A549 (cell line): ENCODE data around the gene SLC4A7. TPM values are rescaled to one million over a fixed set of nuclear protein-coding genes. Genes with fewer than 3 reads are reported as not detected.

Experiments
- ATAC-seq, 2 experiments: fragments of 200-7000 bp in 1 of 2; fragments of >200 bp in 1 of 2; cut with Nextera tagmentation in 1 of 2; cut with Tn5 transposase in 1 of 2; 3 replicates each; pipeline versions ENCODE4 v1.8.0 to v1.9.1; 2018 to 2020; ENCODE audit warnings: mild to moderate bottlenecking in 1 of 2, moderate library complexity in 1 of 2
- CTCF ChIA-PET: fragments of 300-600 bp; sonication (Branson Sonifier 250); formaldehyde crosslinking; extraction: SDS; loops from one replicate; lab custom pipeline; 2021; ENCODE audit warnings: antibody characterized with exemption, inconsistent platforms; lab: Yijun Ruan, JAX
- POLR2A ChIA-PET: fragments of 350-600 bp; formaldehyde crosslinking; extraction: SDS; loops from one replicate; lab custom pipeline; 2021; ENCODE audit warnings: antibody characterized with exemption, inconsistent platforms; lab: Yijun Ruan, JAX
- DNase-seq, 2 experiments: peaks; one replicate each; pipeline versions ENCODE4 v3.0.0 to v3.0.0-alpha.2; 2011 to 2016; ENCODE audit warnings: low read depth in 1 of 2, low spot score in 1 of 2
- FAIRE-seq: peaks from 2 replicates; lab custom pipeline; 2011; peaks lifted over from hg19 to GRCh38; lab: Jason Lieb, UNC
- H3K27ac ChIP-seq, 2 experiments: fragments of >200 bp; sonication (Bioruptor Twin); formaldehyde crosslinking; 3 replicates each; pipeline ENCODE4 v1.5.1; 2016 to 2017
- H3K4me1 ChIP-seq: fragments of >200 bp; sonication (Bioruptor Twin); formaldehyde crosslinking; 3 replicates; pipeline ENCODE4 v1.6.1; 2016
- H3K4me2 ChIP-seq: fragments of >200 bp; sonication (Bioruptor Twin); formaldehyde crosslinking; 3 replicates; pipeline ENCODE4 v1.6.1; 2016
- H3K4me3 ChIP-seq: fragments of >200 bp; sonication (Bioruptor Twin); formaldehyde crosslinking; 3 replicates; pipeline ENCODE4 v1.5.1; 2016
- H3K9me3 ChIP-seq: fragments of >200 bp; sonication (Bioruptor Twin); formaldehyde crosslinking; 3 replicates; pipeline ENCODE4 v1.6.1; 2016
- BHLHE40 ChIP-seq: IDR thresholded peaks from 2 replicates; pipeline ENCODE4 v1.6.1; 2012; ENCODE audit warnings: low read depth, low read length, inconsistent platforms
- CBX8 ChIP-seq: fragments of 200-600 bp; sonication (generic); IDR thresholded peaks from 2 replicates; pipeline ENCODE4 v1.6.1; 2016
- CHD4 ChIP-seq: fragments of 200-600 bp; sonication (generic); IDR thresholded peaks from 2 replicates; pipeline ENCODE4 v1.6.1; 2016; ENCODE audit warnings: antibody characterized with exemption, mild to moderate bottlenecking, borderline replicate concordance
- EHF ChIP-seq: fragments of 250-450 bp; sonication (Bioruptor Pico); IDR thresholded peaks from 2 replicates; pipeline ENCODE4 v1.5.0; 2020; ENCODE audit warnings: mild to moderate bottlenecking
- ESRRA ChIP-seq: fragments of 150-350 bp; IDR thresholded peaks from 2 replicates; pipeline ENCODE4 v1.6.1; 2014; ENCODE audit warnings: mild to moderate bottlenecking, low read length, borderline replicate concordance
- FOSB ChIP-seq: fragments of 250-450 bp; sonication (Bioruptor Pico); IDR thresholded peaks from 2 replicates; pipeline ENCODE4 v1.5.0; 2020; ENCODE audit warnings: mild to moderate bottlenecking, moderate library complexity
- HEYL ChIP-seq: fragments of 250-450 bp; sonication (Bioruptor Pico); IDR thresholded peaks from 2 replicates; pipeline ENCODE4 v1.8.0; 2021; ENCODE audit warnings: mild to moderate bottlenecking, moderate library complexity
- HMGXB4 ChIP-seq: fragments of 250-450 bp; sonication (Bioruptor Pico); IDR thresholded peaks from 2 replicates; pipeline ENCODE4 v1.5.0; 2021; ENCODE audit warnings: mild to moderate bottlenecking, moderate library complexity, borderline replicate concordance
- HOXA7 ChIP-seq: fragments of 250-450 bp; sonication (Bioruptor Pico); IDR thresholded peaks from 2 replicates; pipeline ENCODE4 v1.5.0; 2020; ENCODE audit warnings: mild to moderate bottlenecking, moderate library complexity
- HOXB13 ChIP-seq: fragments of 250-450 bp; sonication (Bioruptor Pico); IDR thresholded peaks from 2 replicates; pipeline ENCODE4 v1.5.0; 2020; ENCODE audit warnings: low read depth, mild to moderate bottlenecking, moderate library complexity
- JUNB ChIP-seq: fragments of >200 bp; sonication (Bioruptor Twin); formaldehyde crosslinking; IDR thresholded peaks from 2 replicates; pipeline ENCODE4 v1.6.1; 2016
- KDM1A ChIP-seq: fragments of 200-600 bp; sonication (generic); IDR thresholded peaks from 2 replicates; pipeline ENCODE4 v1.6.1; 2016; ENCODE audit warnings: low read depth, mild to moderate bottlenecking
- KDM5A ChIP-seq: fragments of 200-600 bp; sonication (generic); IDR thresholded peaks from 2 replicates; pipeline ENCODE4 v1.6.1; 2016; ENCODE audit warnings: antibody characterized with exemption, mild to moderate bottlenecking
- MAFK ChIP-seq: fragments of 450-650 bp; IDR thresholded peaks from 2 replicates; pipeline ENCODE4 v1.6.1; 2014; ENCODE audit not compliant: partially characterized antibody
- MAX ChIP-seq: IDR thresholded peaks from 2 replicates; pipeline ENCODE4 v1.6.1; 2012
- MAZ ChIP-seq: fragments of 150-350 bp; IDR thresholded peaks from 2 replicates; pipeline ENCODE4 v1.6.1; 2014; ENCODE audit warnings: antibody characterized with exemption, low read depth, low read length, borderline replicate concordance
- NFE2L2 ChIP-seq: fragments of 150-350 bp; conservative IDR thresholded peaks from 2 replicates; pipeline ENCODE4 v1.6.1; 2014; ENCODE audit warnings: low read length
- NPAS2 ChIP-seq: fragments of 250-450 bp; sonication (Bioruptor Pico); IDR thresholded peaks from 2 replicates; pipeline ENCODE4 v1.8.0; 2022; ENCODE audit warnings: mild to moderate bottlenecking, moderate library complexity, borderline replicate concordance
- PHF8 ChIP-seq: fragments of 200-600 bp; sonication (generic); IDR thresholded peaks from 2 replicates; pipeline ENCODE4 v1.6.1; 2016; ENCODE audit warnings: low read depth, mild to moderate bottlenecking, antibody characterized with exemption, moderate library complexity, borderline replicate concordance
- POLR2A ChIP-seq: IDR thresholded peaks from 2 replicates; pipeline ENCODE4 v1.6.1; 2012; ENCODE audit warnings: mild to moderate bottlenecking, low read length
- POLR2AphosphoS2 ChIP-seq: conservative IDR thresholded peaks from 2 replicates; pipeline ENCODE4 v1.6.1; 2012; ENCODE audit warnings: low read length, improper control_type of control experiment, inconsistent platforms
- RAD21 ChIP-seq, 2 experiments: fragments of >200 bp in 1 of 2; sonication (Bioruptor Twin) in 1 of 2; formaldehyde crosslinking in 1 of 2; IDR thresholded peaks in 1 of 2; conservative IDR thresholded peaks in 1 of 2; 2 replicates in 1 of 2; 3 replicates in 1 of 2; pipeline ENCODE4 v1.6.1; 2012 to 2018; ENCODE audit warnings: inconsistent platforms in 1 of 2
- RARB ChIP-seq: fragments of 250-450 bp; sonication (Bioruptor Pico); IDR thresholded peaks from 2 replicates; pipeline ENCODE4 v1.8.0; 2021; ENCODE audit warnings: mild to moderate bottlenecking, moderate library complexity
- RNF2 ChIP-seq: fragments of 200-600 bp; sonication (generic); IDR thresholded peaks from 2 replicates; pipeline ENCODE4 v1.6.1; 2016; ENCODE audit warnings: low read depth, mild to moderate bottlenecking, antibody characterized with exemption, moderate library complexity, borderline replicate concordance
- SMC3 ChIP-seq: fragments of >200 bp; sonication (Bioruptor Twin); formaldehyde crosslinking; IDR thresholded peaks from 3 replicates; pipeline ENCODE4 v1.6.1; 2018; ENCODE audit warnings: inconsistent platforms
- TFCP2L1 ChIP-seq: fragments of 250-450 bp; sonication (Bioruptor Pico); IDR thresholded peaks from 2 replicates; pipeline ENCODE4 v1.5.0; 2021; ENCODE audit warnings: mild to moderate bottlenecking
- TP53 ChIP-seq: fragments of 250-450 bp; sonication (Bioruptor Pico); IDR thresholded peaks from 2 replicates; pipeline ENCODE4 v1.5.0; 2021; ENCODE audit warnings: mild to moderate bottlenecking, moderate library complexity
- ZC3H11A ChIP-seq: fragments of 450-650 bp; IDR thresholded peaks from 2 replicates; pipeline ENCODE4 v1.6.1; 2014; ENCODE audit warnings: antibody characterized with exemption, mild to moderate bottlenecking
- ZSCAN20 ChIP-seq: fragments of 250-450 bp; sonication (Bioruptor Pico); IDR thresholded peaks from 2 replicates; pipeline ENCODE4 v1.8.0; 2022; ENCODE audit warnings: mild to moderate bottlenecking, moderate library complexity
- WGBS: methylation state at CpG from one replicate; pipeline ENCODE4 v1.1.6; 2017; ENCODE audit errors: missing lambda C conversion rate; 5-methylcytosine and 5-hydroxymethylcytosine counted together
- polyA plus RNA-seq, 4 experiments: library from polyadenylated mRNA; depleted of rRNA in 3 of 4; stranded (reverse); fragments of >200 nt; fragmentation: RNase III in 1 of 4; extraction: RNeasy Plus Mini Kit Qiagen cat#74134 plus additional on column Dnase treatment in 1 of 4; gene quantifications; 2 replicates in 3 of 4; 3 replicates in 1 of 4; pipeline ENCODE4 v1.2.3, GENCODE V29; 2011 to 2017
- TF ChIP-seq, protein P1 (sequence below): fragments of >200 bp; sonication (Bioruptor Twin); formaldehyde crosslinking; IDR thresholded peaks from 3 replicates; pipeline ENCODE4 v1.5.1; 2016
- TF ChIP-seq, protein P2 (sequence below): fragments of >200 bp; sonication (Bioruptor Twin); formaldehyde crosslinking; IDR thresholded peaks from 2 replicates; pipeline ENCODE4 v1.6.1; 2016
- TF ChIP-seq, protein P3 (sequence below): fragments of 250-450 bp; sonication (Bioruptor Pico); IDR thresholded peaks from 2 replicates; pipeline ENCODE4 v1.5.0; 2020; ENCODE audit warnings: low read depth, mild to moderate bottlenecking, moderate library complexity

SLC4A7 gene
- polyA plus RNA-seq, 2 of the 4 experiments (the other 2 are of a cell fraction) = 35.1 to 70.2 TPM

- peaks cover 11% of the 10 kb centered on the region; the same call in 2 of the 3 replicates for H3K4me1 ChIP-seq
- no peaks in the 10 kb centered on the region for H3K9me3 ChIP-seq
- no peak overlapping the region for H3K27ac ChIP-seq
- FAIRE-seq = no peak
- DNase-seq = no peak
- ChIA-PET CTCF (interaction anchor here (0.6 kb wide), 1 partner anchor 660 kb away, joined by 3 read pairs; no protein-coding TSS in a partner anchor), POLR2A (interaction anchor here (0.7 kb wide), 1 partner anchor 152 kb away, joined by 7 read pairs; no protein-coding TSS in a partner anchor)
- ATAC-seq = no peak
- no peak overlapping the region for H3K4me3 ChIP-seq
- 92% methylated on average over 19 of the region's 19 CpGs for WGBS
- no peak overlapping the region for H3K4me2 ChIP-seq
- TF ChIP-seq MAX (no peak), JUNB (no peak), KDM1A (no peak), KDM5A (no peak), RNF2 (no peak), MAZ (no peak), RAD21 (conservative IDR thresholded peaks at IDR 0.05 in 1 of 2, IDR thresholded peaks at IDR 0.05 in 1 of 2) (no peak), NFE2L2 (no peak), PHF8 (no peak), ZC3H11A (no peak), TP53 (CRISPR knock-in tag) (no peak)
- TF ChIP-seq, protein P1, sequence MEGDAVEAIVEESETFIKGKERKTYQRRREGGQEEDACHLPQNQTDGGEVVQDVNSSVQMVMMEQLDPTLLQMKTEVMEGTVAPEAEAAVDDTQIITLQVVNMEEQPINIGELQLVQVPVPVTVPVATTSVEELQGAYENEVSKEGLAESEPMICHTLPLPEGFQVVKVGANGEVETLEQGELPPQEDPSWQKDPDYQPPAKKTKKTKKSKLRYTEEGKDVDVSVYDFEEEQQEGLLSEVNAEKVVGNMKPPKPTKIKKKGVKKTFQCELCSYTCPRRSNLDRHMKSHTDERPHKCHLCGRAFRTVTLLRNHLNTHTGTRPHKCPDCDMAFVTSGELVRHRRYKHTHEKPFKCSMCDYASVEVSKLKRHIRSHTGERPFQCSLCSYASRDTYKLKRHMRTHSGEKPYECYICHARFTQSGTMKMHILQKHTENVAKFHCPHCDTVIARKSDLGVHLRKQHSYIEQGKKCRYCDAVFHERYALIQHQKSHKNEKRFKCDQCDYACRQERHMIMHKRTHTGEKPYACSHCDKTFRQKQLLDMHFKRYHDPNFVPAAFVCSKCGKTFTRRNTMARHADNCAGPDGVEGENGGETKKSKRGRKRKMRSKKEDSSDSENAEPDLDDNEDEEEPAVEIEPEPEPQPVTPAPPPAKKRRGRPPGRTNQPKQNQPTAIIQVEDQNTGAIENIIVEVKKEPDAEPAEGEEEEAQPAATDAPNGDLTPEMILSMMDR = no peak
Measured at GRCh38 chr3:27464646-27465045, 19.5 kb downstream of the SLC4A7 start.

GRCh38 chr3:27462228-27462627, 22.0 kb downstream of the SLC4A7 start:
- CTCF ChIA-PET = no interaction called here
- Histone ChIP-seq H3K4me3 (no peak overlapping the region), H3K9me3 (no peaks in the 10 kb centered on the region), H3K27ac (no peak overlapping the region), H3K4me2 (no peak overlapping the region), H3K4me1 (peaks cover 20% of the 10 kb centered on the region; the same call in 2 of the 3 replicates)
- TF ChIP-seq POLR2AphosphoS2 = no peak
- TF ChIP-seq FOSB = no peak
- no peak for TF ChIP-seq RARB (CRISPR knock-in tag)
- TF ChIP-seq MAZ = no peak
- TF ChIP-seq EHF (CRISPR knock-in tag) = no peak
- TF ChIP-seq, protein P2, sequence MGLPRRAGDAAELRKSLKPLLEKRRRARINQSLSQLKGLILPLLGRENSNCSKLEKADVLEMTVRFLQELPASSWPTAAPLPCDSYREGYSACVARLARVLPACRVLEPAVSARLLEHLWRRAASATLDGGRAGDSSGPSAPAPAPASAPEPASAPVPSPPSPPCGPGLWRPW = no peak
- TF ChIP-seq CHD4 = no peak
- TF ChIP-seq POLR2A = no peak
- DNase-seq (no peak), ATAC-seq (no peak), FAIRE-seq (no peak)
- POLR2A ChIA-PET = no interaction called here
- 88% methylated on average over 8 of the region's 8 CpGs for WGBS

GRCh38 chr3:27458929-27459328, 25.3 kb downstream of the SLC4A7 start:
- H3K9me3 ChIP-seq = no peaks in the 10 kb centered on the region
- no peak for ATAC-seq
- CTCF ChIA-PET = interaction anchor here (2.1 kb wide), 1 partner anchor 9 kb away, joined by 12 read pairs; no protein-coding TSS in a partner anchor
- POLR2A ChIA-PET = no interaction called here
- TF ChIP-seq TFCP2L1 (no peak), HOXB13 (CRISPR knock-in tag) (no peak), NPAS2 (no peak), BHLHE40 (no peak), ZSCAN20 (CRISPR knock-in tag) (no peak), JUNB (no peak), ESRRA (no peak), POLR2A (no peak), MAFK (no peak), HOXA7 (CRISPR knock-in tag) (no peak), CBX8 (no peak), HEYL (CRISPR knock-in tag) (no peak), HMGXB4 (CRISPR knock-in tag) (no peak), SMC3 (no peak), CHD4 (no peak), TP53 (CRISPR knock-in tag) (no peak)
- TF ChIP-seq, protein P2 = no peak
- TF ChIP-seq, protein P3, sequence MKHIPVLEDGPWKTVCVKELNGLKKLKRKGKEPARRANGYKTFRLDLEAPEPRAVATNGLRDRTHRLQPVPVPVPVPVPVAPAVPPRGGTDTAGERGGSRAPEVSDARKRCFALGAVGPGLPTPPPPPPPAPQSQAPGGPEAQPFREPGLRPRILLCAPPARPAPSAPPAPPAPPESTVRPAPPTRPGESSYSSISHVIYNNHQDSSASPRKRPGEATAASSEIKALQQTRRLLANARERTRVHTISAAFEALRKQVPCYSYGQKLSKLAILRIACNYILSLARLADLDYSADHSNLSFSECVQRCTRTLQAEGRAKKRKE (CRISPR knock-in tag) = no peak
- no peak overlapping the region for H3K4me3 ChIP-seq
- no peak overlapping the region for H3K27ac ChIP-seq
- H3K4me1 ChIP-seq = peaks cover 34% of the 10 kb centered on the region; the same call in 2 of the 3 replicates
- FAIRE-seq = no peak
- no peak for DNase-seq
- H3K4me2 ChIP-seq = no peak overlapping the region
- 73% methylated on average over 6 of the region's 6 CpGs for whole genome bisulfite sequencing
